Measurements from ENCODE around the gene UBE2C.

UBE2C gene

DNA sequence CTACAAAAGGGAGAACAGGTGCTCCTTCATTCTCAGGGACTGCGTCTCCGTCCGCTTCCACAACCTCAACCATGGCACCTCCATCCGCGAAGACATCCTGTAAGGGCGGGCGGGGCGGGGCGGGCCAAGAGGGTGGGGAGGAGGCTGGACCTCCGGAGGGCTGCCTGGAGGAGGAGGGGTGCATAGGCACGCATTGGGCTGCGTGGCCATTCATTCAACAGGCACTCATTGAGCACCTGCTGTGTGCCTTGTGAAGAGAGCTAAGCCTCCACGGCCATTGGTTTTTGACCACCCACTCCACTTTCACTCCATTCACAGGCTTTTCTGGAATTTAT is 45.4 kb downstream of the UBE2C start:
- no peak for DNase-seq (ENCODE audit: low read depth in 4 of 4, low spot score in 1 of 4)

DNA sequence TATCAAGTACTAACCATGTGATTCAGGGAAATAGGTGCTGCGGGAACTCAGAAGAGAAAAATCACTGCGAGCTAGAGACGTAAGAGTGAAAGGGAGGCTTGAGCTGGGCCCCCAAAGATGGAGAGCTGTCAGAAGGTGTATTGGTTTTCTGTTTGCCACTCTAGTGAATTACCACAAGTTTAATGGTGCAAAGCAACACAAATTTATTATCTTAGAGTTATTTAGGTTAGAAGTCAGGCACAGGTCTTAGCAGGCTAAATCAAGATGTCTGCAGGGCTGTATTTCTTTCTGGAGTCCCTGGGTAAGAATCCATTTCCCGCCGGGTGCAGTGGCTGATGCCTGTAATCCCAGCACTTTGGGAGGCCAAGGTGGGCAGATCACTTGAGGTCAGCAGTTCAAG is 47.5 kb downstream of the UBE2C start:
- no peak for DNase-seq (ENCODE audit: low read depth in 4 of 4, low spot score in 1 of 4)

DNA sequence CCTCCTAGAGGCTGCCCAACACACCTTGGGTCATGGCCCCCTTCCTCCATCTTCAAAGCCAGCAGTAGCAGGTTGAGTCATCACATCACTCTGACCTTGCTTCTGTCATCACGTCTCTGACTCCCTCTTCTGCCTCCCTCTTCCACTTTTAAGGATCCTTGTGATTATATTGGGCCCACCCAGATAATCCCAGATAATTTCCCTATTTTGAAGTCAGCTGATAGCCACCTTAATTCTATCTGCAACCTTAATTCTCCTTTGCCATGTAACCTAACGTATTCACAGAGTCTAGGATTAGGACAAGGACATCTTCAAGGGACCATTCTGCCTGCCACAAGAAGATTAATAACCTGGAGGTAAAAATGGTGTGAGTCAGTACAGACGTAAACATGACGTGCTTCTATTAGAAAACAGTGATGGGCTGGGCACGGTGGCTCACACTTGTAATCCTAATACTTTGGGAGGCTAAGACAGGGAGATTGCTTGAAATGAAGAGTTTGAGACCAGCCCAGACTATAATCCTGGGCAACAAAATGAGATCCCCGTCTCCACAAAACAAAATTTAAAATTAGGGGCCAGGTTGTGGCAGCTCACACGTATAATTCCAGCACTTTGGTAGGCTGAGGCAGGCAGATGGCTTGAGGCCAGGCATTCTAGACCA is 48.2 kb downstream of the UBE2C start:
- no peak for DNase-seq (ENCODE audit: low read depth in 4 of 4, low spot score in 1 of 4)

DNA sequence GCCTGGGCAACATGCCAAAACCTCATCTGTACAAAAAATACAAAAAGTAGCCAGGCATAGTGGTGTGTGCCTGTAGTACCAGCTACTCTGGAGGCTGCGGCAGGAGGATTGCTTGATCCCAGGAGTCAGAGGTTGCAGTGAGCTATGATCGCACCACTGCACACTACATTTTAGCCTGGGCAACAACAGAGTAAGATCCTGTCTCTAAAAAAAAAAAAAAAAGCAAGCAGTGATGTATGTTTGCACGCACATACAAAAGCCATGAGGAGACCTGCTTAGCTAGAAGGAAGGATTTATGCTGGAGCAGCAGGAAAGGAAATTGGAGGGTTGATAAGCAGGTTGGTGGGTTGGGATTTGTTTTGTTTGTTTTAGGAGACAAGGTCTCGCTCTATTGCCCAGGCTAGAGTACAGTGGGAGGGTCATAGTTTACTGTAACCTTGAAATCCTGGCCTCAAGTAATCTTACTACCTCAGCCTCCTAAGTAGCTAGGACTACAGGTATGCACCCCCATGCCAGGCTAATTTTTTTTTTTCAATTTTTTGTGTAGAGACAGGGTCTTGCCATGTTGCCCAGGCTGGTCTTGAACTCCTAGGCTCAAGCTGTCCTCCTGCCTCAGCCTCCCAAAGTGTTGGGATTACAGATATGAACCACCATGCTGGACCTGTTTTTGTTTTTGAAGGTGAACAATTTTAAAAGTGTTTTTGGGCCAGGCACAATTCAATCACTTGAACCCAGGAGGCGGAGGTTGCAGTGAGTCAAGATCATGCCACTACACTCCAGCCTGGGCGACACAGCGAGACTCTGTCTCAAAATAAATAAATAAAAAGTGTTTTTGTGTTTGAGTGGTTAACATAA is 49.0 kb downstream of the UBE2C start:
- DNase-seq (ENCODE audit: low read depth in 4 of 4, low spot score in 1 of 4), result no peak

DNA sequence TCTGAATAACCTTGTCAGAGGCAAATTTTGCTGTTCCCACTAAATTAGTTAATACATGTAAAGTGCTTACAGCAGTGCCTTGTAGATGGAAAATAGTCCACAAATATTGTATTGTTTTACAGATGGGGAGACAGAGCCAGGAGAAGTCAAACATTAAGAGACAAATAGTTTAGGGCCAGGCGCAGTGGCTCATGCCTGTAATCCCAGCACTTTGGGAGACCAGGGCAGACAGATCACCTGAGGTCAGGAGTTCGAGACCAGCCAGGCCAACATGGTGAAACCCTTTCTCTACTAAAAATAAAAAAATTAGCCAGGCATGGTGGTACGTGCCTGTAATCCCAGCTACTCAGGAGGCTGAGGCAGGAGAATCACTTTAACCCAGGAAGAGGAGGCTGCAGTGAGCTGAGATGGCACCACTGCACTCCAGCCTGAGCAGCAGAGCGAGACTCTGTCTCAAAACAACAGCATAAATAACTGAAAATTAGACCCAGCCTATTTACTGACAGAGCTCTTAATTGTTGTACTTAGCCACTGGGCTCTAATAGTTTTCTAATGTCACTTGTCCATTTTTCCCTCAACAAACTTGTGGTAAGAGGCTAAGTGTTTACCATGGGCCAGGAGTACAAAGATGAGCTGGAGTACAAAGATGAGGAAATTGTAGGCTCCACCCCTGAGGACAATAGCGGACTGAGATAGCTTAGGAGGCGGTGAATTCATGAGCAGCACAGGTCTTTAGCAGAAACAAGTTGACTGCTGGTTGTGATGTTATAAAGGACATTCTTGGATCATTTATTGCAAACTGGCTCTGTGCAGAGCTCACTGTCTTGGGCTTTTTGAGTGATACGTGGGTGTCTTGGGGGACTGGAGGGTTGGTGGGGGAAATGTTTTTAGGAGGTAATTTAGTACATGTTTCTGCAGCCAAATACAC is 51.4 kb downstream of the UBE2C start:
- DNase-seq (ENCODE audit: low read depth in 4 of 4, low spot score in 1 of 4), result no peak

DNA sequence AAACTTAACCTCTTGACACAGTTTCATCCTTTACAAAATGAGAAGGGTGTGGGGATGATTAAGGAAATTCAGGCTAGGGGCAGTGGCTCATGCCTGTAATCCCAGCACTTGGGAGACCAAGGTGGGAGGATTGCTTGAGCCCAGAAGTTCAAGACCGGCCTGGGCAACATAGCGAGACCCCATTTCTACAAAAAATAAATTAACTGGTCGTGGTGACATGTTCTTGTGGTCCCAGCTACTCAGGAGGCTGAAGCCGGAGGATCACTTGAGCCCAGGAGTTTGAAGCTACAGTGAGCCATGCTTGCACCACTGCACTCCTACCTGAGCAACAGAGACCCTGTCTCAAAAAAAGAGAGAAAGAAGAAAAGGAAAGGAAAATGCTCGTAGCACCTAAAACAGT is 54.0 kb downstream of the UBE2C start:
- DNase-seq (ENCODE audit: low read depth in 4 of 4, low spot score in 1 of 4), result no peak
